Measurements from ENCODE around the gene MUC3A. TPM values are rescaled to one million over a fixed set of nuclear protein-coding genes. Genes with fewer than 3 reads are reported as not detected.
"Not testable (repeated sequence)": the region's sequence is repeated elsewhere in the genome, so short reads cannot be mapped to it uniquely, and the experiment has no call there.

Gene MUC3A
- total RNA-seq, 6 experiments from 2014 or later: not detected

DNA sequence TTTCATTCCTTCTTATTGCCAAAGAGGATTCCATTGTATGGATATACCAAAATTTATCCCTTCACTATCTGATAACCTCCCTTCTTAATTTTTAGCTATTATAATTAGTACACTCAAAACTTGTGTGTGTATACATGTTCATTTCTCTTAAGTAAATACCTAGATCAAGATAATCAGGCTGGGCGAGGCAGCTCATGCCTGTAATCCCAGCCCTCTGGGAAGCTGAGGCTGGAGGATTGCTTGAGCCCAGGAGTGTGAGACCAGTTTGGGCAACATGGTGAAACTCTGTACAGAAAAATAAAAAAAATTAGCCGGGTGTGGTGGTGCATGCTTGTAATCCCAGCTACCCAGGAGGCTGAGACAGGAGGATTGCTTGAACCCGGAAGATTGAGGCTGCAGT is 37.9 kb upstream of the MUC3A start:
- H3K36me3 Mint-ChIP-seq (ENCODE audit: low read depth): peaks cover 6% of the 10 kb centered on the region
- H3K27ac Mint-ChIP-seq: no peak overlapping the region
- DNase-seq: no peak
- no peak for TF ChIP-seq CTCF (IDR thresholded peaks at IDR 0.05)
- no peak overlapping the region for H3K4me3 Mint-ChIP-seq
- peaks cover 20% of the 10 kb centered on the region for H3K27me3 Mint-ChIP-seq (ENCODE audit: insufficient read depth)
- peaks cover 8% of the 10 kb centered on the region; the same call in 1 of the 2 replicates for H3K9me3 Mint-ChIP-seq
- peaks cover 3% of the 10 kb centered on the region; the same call in 1 of the 2 replicates for H3K4me1 Mint-ChIP-seq (ENCODE audit: low read depth)

DNA sequence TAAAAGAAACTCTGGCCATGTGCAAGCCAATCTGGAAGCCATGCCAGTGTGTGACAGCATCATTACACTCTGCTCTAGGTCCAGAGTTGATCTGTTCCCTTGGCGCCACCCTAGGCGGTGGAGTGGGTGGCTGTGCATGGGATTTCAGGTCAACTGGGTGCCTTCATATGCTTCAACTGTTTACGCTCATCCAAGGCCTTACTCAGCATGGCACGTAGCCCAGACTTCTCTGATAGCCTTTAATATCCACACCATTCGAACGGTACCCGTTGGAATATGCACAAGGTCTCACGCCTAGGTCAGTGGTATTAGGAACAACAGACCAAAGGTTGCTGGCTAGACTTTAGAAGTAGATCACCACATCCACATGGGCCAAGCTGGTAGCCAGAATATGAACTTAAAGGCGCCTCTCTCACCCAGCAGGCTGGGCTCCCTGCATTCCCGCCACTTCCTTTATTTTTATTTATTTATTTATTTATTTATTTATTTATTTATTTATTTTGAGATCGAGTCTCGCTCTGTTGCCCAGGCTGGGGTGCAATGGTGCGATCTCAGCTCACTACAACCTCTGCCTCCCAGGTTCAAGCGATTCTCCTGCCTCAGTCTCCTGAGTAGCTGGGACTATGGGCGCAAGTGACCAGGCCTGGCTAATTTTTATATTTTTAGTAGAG is 35.0 kb upstream of the MUC3A start:
- Mint-ChIP-seq H3K36me3 (ENCODE audit: low read depth) (no peaks in the 10 kb centered on the region), H3K9me3 (no peaks in the 10 kb centered on the region), H3K4me3 (no peak overlapping the region), H3K27me3 (ENCODE audit: insufficient read depth) (peaks cover 14% of the 10 kb centered on the region; the same call in 1 of the 2 replicates), H3K27ac (no peak overlapping the region), H3K4me1 (ENCODE audit: low read depth) (peaks cover 6% of the 10 kb centered on the region; the same call in 1 of the 2 replicates)
- TF ChIP-seq CTCF (IDR thresholded peaks at IDR 0.05): no peak
- no peak for DNase-seq

DNA sequence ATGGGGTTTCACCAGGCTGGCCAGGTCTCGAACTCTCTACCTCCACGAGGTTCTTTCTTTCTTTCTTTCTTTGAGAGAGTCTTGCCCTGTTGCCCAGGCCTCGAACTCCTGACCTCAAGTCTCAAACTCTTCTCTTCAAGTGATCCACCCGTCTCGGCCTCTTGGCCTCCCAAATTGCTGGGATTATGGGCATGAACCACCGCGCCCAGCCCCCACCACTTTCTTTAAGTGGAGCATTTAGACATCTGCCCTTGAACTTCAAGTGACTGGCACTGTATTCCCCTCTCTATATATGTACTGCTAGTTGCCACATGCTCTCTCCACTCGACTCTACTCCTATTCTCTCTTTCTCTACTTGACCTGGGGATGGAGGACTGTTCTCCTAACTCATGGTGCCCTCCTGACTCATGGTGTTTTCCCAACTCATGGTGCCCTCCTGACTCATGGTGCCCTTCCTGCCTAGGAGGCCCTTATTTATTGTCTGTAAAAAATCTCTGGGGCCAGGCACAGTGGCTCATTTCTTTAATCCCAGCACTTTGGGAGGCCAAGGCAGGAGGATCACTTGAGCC is 34.4 kb upstream of the MUC3A start:
- Mint-ChIP-seq H3K9me3 (no peaks in the 10 kb centered on the region), H3K27me3 (ENCODE audit: insufficient read depth) (peaks cover 17% of the 10 kb centered on the region), H3K4me3 (no peak overlapping the region), H3K36me3 (ENCODE audit: low read depth) (no peaks in the 10 kb centered on the region), H3K27ac (no peak overlapping the region), H3K4me1 (ENCODE audit: low read depth) (peaks cover 6% of the 10 kb centered on the region; the same call in 1 of the 2 replicates)
- no peak for TF ChIP-seq CTCF (IDR thresholded peaks at IDR 0.05)
- no peak for DNase-seq

- not testable (repeated sequence) for DNase-seq; H3K27ac Mint-ChIP-seq; H3K4me3 Mint-ChIP-seq; H3K36me3 Mint-ChIP-seq (ENCODE audit: low read depth); H3K9me3 Mint-ChIP-seq; H3K4me1 Mint-ChIP-seq (ENCODE audit: low read depth)
- peaks cover 18% of the 10 kb centered on the region for H3K27me3 Mint-ChIP-seq (ENCODE audit: insufficient read depth)
Measured at GRCh38 chr7:100919335-100919734, 30.0 kb upstream of the MUC3A start.

- not testable (repeated sequence) for H3K36me3 Mint-ChIP-seq (ENCODE audit: low read depth); DNase-seq
- H3K27me3 Mint-ChIP-seq (ENCODE audit: insufficient read depth): peaks cover 18% of the 10 kb centered on the region
Measured at GRCh38 chr7:100919779-100920437, 29.4 kb upstream of the MUC3A start.

GRCh38 chr7:100921039-100921438 is 28.3 kb upstream of the MUC3A start:
- no peak overlapping the region for H3K27ac Mint-ChIP-seq
- no peak for TF ChIP-seq CTCF (IDR thresholded peaks at IDR 0.05)
- H3K9me3 Mint-ChIP-seq: no peaks in the 10 kb centered on the region
- H3K36me3 Mint-ChIP-seq (ENCODE audit: low read depth): no peaks in the 10 kb centered on the region
- peaks cover 18% of the 10 kb centered on the region for H3K27me3 Mint-ChIP-seq (ENCODE audit: insufficient read depth)
- peaks cover 6% of the 10 kb centered on the region; the same call in 1 of the 2 replicates for H3K4me1 Mint-ChIP-seq (ENCODE audit: low read depth)
- H3K4me3 Mint-ChIP-seq: no peak overlapping the region
- no peak for DNase-seq

More at GRCh38 chr7:100919779-100920437, 29.4 kb upstream of the MUC3A start:
- H3K4me1 Mint-ChIP-seq (ENCODE audit: low read depth); H3K9me3 Mint-ChIP-seq; H3K27ac Mint-ChIP-seq; H3K4me3 Mint-ChIP-seq: not testable (repeated sequence)

GRCh38 chr7:100923616-100924015 is 25.7 kb upstream of the MUC3A start:
- H3K4me3 Mint-ChIP-seq: not testable (repeated sequence)

More at GRCh38 chr7:100923616-100924015, 25.7 kb upstream of the MUC3A start:
- not testable (repeated sequence) for H3K36me3 Mint-ChIP-seq (ENCODE audit: low read depth); H3K27ac Mint-ChIP-seq; DNase-seq; H3K9me3 Mint-ChIP-seq; H3K4me1 Mint-ChIP-seq (ENCODE audit: low read depth)
- peaks cover 15% of the 10 kb centered on the region for H3K27me3 Mint-ChIP-seq (ENCODE audit: insufficient read depth)

All from HFFc6 (cell line).